DOHH2 (cell line): Measurements from ENCODE around the gene INO80D.

Experiments
- H3F3A ChIP-seq: fragments of 200-600 bp; sonication (generic), shearing (Covaris generic); 2 replicates; pipeline ENCODE4 v1.6.0; 2016; ENCODE audit warnings: antibody characterized with exemption, mild to moderate bottlenecking; ENCODE audit not compliant: control insufficient read depth, insufficient read depth
- H3K27ac ChIP-seq: fragments of 200-600 bp; sonication (generic); 2 replicates; pipeline ENCODE4 v1.5.1; 2014; ENCODE audit warnings: low read depth, mild to moderate bottlenecking, low read length, moderate library complexity
- H3K27me3 ChIP-seq: fragments of 200-600 bp; sonication (generic); 2 replicates; pipeline ENCODE4 v1.6.1; 2014; ENCODE audit warnings: mild to moderate bottlenecking, low read length, mixed read lengths; ENCODE audit not compliant: control insufficient read depth
- H3K36me3 ChIP-seq: fragments of 200-600 bp; sonication (generic); 2 replicates; pipeline ENCODE4 v1.6.1; 2014; ENCODE audit warnings: mild to moderate bottlenecking, low read length, moderate library complexity, mixed read lengths; ENCODE audit not compliant: control insufficient read depth
- H3K4me1 ChIP-seq: fragments of 200-600 bp; sonication (generic); 2 replicates; pipeline ENCODE4 v1.6.1; 2014; ENCODE audit warnings: mild to moderate bottlenecking, low read length, mixed read lengths; ENCODE audit not compliant: control insufficient read depth
- H3K4me2 ChIP-seq: fragments of 200-600 bp; sonication (generic); 2 replicates; pipeline ENCODE4 v1.6.0; 2014; ENCODE audit warnings: mild to moderate bottlenecking, low read length, moderate library complexity
- H3K4me3 ChIP-seq: fragments of 200-600 bp; sonication (generic); 2 replicates; pipeline ENCODE4 v1.5.1; 2014; ENCODE audit warnings: mild to moderate bottlenecking, low read length, mixed read lengths
- H3K79me2 ChIP-seq: fragments of 200-600 bp; sonication (generic); 2 replicates; pipeline ENCODE4 v1.6.1; 2014; ENCODE audit warnings: mild to moderate bottlenecking, low read length, mixed read lengths; ENCODE audit not compliant: control insufficient read depth
- H3K9me2 ChIP-seq: fragments of 200-600 bp; sonication (generic); replicated peaks from 2 replicates; pipeline ENCODE4 v1.6.1; 2014; ENCODE audit warnings: mild to moderate bottlenecking, low read length, mixed read lengths; ENCODE audit not compliant: control insufficient read depth
- H3K9me3 ChIP-seq: fragments of 200-600 bp; sonication (generic); 2 replicates; pipeline ENCODE4 v1.6.1; 2014; ENCODE audit warnings: antibody characterized with exemption, low read length, mixed read lengths; ENCODE audit not compliant: control insufficient read depth, insufficient read depth
- H4K20me1 ChIP-seq: fragments of 200-600 bp; sonication (generic); 2 replicates; pipeline ENCODE4 v1.6.0; 2014; ENCODE audit warnings: low read depth, mild to moderate bottlenecking, antibody characterized with exemption, low read length, moderate library complexity; ENCODE audit not compliant: control insufficient read depth, insufficient read depth
- EZH2phosphoT487 ChIP-seq: fragments of 200-600 bp; sonication (generic); IDR thresholded peaks from 2 replicates; pipeline ENCODE4 v1.6.1; 2017; ENCODE audit warnings: borderline replicate concordance, mild to moderate bottlenecking, antibody characterized with exemption, low read length, moderate library complexity, mixed read lengths
- TF ChIP-seq, protein P1 (sequence below): fragments of 200-600 bp; sonication (generic); IDR thresholded peaks from one replicate; pipeline ENCODE4 v1.5.1; 2014; ENCODE audit warnings: antibody characterized with exemption, mild to moderate bottlenecking, low read depth, low read length; ENCODE audit not compliant: poor library complexity, severe bottlenecking

INO80D gene

DNA sequence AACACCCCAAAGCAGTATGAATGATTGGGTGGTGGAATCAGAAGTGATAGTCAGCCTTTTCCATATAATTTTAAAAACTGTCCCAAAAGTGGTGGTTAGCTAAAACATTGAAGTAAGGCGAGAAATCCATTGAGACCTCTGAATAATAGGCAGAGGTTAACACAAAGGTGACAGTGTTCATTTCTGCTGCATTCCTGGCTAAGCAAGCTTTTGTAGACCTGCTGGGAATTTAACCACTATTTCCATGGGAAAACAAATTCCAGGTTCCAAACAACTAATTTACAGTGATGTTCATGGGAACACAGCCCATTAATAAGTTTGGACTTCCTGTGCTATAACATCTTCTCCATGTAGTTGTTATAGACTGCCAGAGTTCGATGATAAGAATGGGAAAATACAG lies 6.3 kb upstream of the INO80D start:
- no peak overlapping the region for H3K27ac ChIP-seq
- no peaks in the 10 kb centered on the region for H4K20me1 ChIP-seq
- no peak overlapping the region for H3K4me2 ChIP-seq
- peaks cover 15% of the 10 kb centered on the region for H3K79me2 ChIP-seq
- H3K27me3 ChIP-seq: no peaks in the 10 kb centered on the region
- H3K9me3 ChIP-seq: no peaks in the 10 kb centered on the region
- no peak overlapping the region for H3K4me3 ChIP-seq
- TF ChIP-seq, protein P1, sequence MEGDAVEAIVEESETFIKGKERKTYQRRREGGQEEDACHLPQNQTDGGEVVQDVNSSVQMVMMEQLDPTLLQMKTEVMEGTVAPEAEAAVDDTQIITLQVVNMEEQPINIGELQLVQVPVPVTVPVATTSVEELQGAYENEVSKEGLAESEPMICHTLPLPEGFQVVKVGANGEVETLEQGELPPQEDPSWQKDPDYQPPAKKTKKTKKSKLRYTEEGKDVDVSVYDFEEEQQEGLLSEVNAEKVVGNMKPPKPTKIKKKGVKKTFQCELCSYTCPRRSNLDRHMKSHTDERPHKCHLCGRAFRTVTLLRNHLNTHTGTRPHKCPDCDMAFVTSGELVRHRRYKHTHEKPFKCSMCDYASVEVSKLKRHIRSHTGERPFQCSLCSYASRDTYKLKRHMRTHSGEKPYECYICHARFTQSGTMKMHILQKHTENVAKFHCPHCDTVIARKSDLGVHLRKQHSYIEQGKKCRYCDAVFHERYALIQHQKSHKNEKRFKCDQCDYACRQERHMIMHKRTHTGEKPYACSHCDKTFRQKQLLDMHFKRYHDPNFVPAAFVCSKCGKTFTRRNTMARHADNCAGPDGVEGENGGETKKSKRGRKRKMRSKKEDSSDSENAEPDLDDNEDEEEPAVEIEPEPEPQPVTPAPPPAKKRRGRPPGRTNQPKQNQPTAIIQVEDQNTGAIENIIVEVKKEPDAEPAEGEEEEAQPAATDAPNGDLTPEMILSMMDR: no peak
- no peak for TF ChIP-seq EZH2phosphoT487
- H3F3A ChIP-seq: no peaks in the 10 kb centered on the region
- H3K36me3 ChIP-seq: peaks cover 4% of the 10 kb centered on the region; the same call in 1 of the 2 replicates
- peaks cover 9% of the 10 kb centered on the region for H3K4me1 ChIP-seq
- no peaks in the 10 kb centered on the region for H3K9me2 ChIP-seq

DNA sequence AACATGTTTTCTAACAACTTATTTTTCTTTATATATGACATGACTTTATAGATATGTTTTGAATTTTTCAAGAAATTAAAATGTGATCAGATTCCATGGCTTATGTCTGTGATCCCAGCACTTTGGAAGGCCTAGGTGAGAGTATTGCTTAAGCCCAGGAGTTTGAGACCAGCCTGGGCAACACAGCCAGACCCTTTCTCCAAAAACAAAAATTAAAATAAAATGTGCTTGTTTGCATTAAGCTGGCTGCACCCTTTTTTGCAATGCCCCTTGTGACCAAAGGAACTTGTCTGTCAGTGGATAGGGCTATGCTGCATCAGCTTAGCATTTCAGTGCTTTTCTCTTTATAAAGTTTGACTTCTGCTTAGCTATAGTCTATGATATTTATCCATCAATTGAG lies 2.3 kb upstream of the INO80D start:
- Histone ChIP-seq H3K4me3 (peak overlapping the region; percentile 95; the same call in 1 of the 2 replicates), H3K27ac (no peak overlapping the region), H3K79me2 (peaks cover 48% of the 10 kb centered on the region)

DNA sequence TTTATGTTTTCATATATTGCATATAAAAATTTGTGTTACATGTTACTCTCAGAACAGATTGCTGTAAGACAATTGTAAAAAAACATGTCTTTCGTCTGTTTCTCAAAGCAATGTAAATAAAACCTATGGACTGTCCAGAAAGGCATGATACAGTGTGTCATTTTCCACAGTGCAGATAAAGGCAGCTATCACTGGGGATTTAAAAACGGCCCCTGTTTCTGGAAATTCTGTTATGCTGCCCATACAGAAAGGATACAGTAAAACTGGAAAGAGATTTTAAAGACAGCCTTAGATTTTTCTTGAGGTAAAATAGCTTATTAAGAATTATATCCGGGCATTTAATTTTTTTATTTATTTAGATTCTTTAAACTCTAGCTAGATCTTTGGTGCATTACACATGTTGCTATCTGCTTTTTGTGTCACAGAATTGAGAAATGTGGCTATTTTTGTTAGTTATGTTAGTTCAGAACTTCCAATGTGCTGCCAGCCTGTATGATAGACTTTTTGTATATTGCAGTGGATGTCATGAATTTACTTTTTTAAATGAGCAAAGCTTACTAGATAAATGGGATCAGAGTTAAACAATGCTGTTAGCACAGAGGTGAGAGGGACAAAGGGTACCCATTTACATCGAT lies 859 bp upstream of the INO80D start:
- Histone ChIP-seq H3K4me3 (peak overlapping the region; percentile 95), H3K9me3 (no peaks in the 10 kb centered on the region), H3K79me2 (peaks cover 62% of the 10 kb centered on the region), H3K27ac (peak overlapping the region; percentile 91), H4K20me1 (no peaks in the 10 kb centered on the region), H3K4me1 (peaks cover 29% of the 10 kb centered on the region), H3F3A (0 out of 2 replicates have a peak, but pooled peaks cover 2% of the 10 kb centered on the region), H3K9me2 (no peaks in the 10 kb centered on the region), H3K36me3 (peaks cover 8% of the 10 kb centered on the region; the same call in 1 of the 2 replicates), H3K27me3 (no peaks in the 10 kb centered on the region), H3K4me2 (peak overlapping the region; percentile 85)
- no peak for TF ChIP-seq EZH2phosphoT487

More for the DNA sequence above, 2.3 kb upstream of the INO80D start:
- Histone ChIP-seq H3K27me3 (no peaks in the 10 kb centered on the region), H3K9me2 (no peaks in the 10 kb centered on the region), H3K4me2 (no peak overlapping the region; the same call in 1 of the 2 replicates), H3K4me1 (peaks cover 20% of the 10 kb centered on the region), H3F3A (0 out of 2 replicates have a peak, but pooled peaks cover 2% of the 10 kb centered on the region), H3K9me3 (no peaks in the 10 kb centered on the region), H4K20me1 (no peaks in the 10 kb centered on the region), H3K36me3 (peaks cover 8% of the 10 kb centered on the region; the same call in 1 of the 2 replicates)
- TF ChIP-seq EZH2phosphoT487: no peak
- TF ChIP-seq, protein P1: no peak
